NOMO-1 (cell line): ENCODE results near the gene ADAMTS17.

ENCODE experiments used
- DNase-seq, 2 experiments: peaks; one replicate each; lab custom pipeline; 2025; ENCODE audit not compliant: unreplicated experiment in 2 of 2; lab: John Stamatoyannopoulos, UW

Gene ADAMTS17

DNA sequence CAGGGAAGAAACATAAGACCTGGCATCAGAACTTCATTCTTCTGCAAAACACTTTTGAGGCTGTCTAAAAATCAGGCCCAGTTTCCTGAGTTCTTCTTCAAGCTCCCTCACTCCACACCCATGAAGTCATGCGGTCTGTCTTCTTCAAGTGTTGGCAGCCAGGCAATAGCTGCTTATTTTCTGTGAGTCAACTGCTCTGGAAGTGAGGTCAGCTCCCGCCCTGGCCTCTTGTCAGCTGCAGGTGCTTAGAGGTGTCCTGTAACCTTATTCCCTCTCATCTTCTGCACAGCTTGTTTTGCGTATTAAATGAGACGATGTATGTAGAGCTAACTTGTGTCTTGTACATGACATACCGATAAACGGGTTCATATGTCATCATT, 226.1 kb downstream of the ADAMTS17 start:
- no peak for DNase-seq

DNA sequence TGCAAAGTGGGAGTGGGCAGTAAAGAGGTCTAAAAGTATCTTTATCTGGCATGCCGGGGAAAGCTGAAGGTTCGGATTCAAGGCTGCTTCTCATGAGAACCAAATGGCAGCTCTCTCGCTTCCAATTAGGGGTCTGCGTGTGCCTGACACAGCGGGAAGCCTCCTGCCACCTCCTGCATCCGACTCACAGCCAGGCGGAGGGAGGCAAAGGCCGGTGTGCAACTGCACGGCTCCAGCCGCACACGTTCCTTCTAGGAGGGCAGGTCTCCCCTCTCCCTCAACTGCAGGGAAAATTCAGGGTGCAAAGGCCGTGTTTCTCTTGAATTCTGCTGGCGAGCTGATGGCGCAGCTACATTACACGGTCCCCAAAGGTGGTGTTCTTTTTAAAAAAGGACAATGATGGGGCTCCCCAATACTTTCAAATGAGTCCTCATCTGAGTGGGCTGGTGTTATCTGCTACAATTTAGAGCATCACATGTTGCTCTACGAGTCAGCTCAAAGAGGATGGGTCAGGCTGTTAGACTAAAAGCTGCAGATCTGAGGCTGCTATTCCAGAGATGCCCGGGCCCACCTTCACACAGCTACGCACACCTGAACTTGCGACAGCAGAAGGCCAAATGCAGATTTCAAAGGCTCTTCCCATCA, 226.6 kb downstream of the ADAMTS17 start:
- DNase-seq = no peak

DNA sequence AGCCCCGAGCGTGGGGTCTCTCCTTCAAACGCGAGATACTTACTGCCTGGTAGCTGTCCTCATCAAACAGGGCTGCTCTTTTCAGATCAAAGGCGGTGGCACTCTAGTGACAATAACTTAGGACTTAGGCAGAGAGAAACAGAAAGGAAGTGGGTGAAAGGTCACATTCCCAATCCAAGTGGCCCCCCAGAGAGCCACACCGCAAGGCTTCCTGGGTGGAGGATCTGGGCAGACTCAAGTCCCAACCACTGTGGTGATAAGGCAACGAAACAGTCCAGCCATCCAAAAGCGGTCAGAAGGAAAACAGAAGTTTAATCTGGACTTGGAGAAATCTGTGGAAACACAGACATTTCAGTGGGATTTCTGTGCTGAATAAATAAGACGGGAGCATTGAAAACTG, 227.2 kb downstream of the ADAMTS17 start:
- no peak for DNase-seq

DNA sequence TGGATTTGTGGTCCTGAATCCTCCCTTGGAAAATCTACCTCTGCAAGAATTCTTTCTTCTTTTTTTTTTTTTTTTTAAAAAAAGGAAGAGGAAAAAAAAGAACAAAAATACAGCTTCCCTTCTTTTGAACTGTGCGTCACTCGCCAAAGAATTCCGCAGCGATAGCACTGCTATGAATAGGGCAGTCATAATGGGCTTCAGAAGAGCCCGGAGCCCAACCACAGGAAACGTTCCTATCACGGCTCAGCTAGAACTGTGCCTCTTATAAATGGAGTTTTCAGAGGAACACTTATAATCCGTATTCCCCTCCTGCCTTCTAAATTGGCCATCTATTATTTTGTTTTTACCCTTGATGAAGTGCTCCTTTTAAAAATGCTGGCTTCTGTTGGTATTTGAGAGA, 227.7 kb downstream of the ADAMTS17 start:
- DNase-seq = peak in 1 of 2 experiments; percentile 16

DNA sequence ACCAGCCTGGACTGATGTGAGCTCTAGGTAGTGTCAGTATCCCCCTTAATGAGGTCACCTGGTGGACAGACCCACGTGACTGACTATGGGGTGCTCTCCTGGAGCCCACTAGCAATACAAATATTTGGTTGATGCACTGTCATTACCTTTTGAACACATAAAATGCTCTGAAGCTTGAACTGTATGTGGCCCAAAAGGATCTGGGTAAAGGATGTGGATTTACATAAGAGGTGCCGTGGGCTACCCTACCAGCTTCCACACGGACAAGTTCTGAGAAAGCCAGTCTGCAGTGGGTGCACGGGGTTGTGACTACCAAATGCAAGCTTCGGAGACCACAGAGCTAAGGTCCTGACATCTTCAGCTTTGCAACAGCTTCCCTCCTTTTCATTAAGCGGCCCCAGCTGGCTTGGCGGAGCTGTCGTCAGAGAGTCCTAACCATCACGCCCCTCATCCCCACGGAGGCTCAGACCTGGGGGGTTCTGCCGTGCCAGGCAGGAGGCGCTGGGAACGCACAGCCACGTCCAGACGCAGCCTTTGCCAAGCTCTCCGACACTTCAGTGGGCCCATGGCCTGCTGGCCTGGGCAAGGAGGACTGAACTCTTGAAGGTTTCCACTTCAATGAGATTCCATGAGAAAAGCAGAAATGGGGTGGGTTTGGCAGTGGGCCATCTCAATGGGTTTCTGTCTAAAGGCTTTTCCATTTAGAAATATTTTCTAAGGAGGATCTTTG, 228.3 kb downstream of the ADAMTS17 start:
- no peak for DNase-seq

DNA sequence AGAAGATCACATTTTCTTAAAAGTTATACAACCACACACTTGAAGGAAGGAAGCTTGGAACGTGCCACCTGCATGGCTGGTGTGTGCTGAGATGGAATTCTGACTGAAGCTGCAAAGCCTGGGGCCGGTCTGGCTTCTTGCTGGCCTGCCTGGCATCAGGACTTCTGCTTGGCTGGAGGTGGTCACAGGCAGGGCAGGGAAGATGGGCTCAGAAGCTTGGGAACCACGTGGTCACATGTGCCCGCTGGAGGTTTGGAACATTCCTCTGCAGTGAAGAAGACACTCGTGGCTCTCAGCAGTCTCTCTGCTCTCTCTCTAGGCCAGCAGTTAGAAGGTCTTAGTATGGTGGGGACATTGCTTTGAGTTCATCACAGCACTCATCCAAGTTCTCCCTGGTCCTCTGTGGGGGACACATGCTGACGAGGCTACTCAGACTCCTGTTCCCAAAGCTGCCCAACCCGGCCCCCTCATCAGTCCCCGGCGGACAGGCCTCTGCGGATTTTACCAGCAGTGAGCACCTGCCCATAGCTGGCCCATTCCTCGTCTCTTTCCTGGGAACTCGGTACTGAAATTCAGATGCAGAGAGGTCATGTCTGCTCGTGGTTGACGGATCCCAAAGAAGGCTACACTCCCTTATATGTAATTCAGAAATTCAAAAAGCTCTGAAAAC, 229.0 kb downstream of the ADAMTS17 start:
- DNase-seq = no peak

DNA sequence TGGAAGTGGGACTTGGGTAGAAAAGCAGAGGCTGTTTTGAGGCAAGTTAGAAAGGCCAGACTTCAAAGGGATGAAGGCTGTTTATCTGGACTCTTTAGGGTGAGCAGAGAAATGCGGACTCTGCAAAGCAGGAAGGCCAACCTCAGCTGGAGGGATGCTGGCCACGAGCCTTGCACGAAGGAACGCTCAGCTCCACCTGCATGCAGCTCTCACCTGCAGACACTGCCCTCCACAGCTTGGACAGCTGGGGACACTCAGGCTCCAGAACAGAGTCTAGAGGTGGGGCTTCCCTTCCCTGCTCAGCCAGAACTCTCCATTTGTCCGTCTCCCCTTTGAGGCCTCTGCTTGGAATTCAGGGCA, 229.7 kb downstream of the ADAMTS17 start:
- DNase-seq = no peak

DNA sequence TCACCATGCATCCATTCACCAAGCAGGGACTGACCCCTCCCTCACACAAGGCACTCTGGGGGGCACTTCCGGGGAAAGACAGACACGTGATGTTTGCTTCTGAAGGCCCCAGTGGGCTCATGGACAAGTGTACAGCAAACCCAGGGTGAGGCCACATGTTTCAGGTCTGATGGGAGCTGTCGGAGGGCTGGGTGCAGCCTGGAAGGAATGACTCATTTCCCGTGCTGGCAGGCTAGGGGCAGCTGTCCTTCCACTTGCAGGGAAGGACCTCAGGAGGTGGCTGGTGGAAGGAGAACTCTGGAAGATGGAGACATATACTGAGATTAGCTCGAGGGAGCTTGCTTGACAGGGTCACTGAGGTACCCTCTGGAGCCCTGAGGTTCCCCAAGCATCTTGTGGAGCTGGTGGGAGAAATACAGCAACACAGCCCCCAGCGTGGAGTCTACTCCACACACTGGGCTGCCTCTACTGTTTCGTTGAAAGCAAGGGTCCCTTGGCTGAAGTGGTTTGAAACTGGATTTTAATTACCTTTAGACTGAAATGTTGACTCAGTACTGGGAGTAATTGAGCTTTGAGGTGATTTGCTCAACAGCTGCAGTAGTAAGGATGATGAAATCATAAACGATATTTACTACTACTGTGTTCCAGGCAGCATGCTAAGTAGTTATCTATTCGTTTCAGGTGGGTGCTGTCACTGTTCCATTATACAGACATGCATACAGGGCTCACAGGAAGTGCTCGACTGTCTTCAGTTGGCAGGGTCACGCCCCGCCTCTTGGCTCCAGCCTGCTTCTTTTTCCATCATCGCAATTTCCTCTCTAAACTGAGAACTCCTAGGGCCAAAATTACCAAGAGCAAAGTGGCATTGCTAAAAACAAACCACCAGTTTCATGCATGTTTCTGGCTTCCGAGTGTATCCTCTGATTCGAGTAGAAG, 230.4 kb downstream of the ADAMTS17 start:
- peak; percentile 62 to 67 for DNase-seq

DNA sequence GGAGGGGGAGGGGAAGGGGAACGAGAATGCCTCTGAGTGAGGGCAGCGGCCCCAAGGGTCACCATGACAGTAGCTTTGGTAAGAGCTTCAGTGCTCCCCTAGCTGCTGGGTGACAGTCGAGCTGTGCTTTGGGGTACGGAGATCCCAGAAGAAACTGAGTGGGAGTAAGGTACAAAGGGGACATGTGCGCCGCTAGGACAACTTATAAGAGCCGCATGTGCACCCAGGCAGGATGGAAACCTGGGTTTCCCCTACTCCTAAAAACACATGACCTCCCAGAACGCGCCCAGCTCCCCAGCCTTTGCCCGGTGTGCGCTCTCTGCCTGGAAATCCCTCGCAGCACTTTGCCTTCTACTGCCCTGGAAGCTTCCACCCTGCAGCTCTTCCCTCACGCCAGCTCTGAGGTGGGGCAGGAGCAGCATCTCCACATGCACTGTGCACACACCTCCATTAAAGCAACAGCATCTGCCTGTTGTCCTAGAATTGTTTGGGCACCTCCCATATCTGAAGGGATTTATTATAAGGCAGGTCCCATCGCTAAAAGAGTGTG, 232.2 kb downstream of the ADAMTS17 start:
- no peak for DNase-seq

DNA sequence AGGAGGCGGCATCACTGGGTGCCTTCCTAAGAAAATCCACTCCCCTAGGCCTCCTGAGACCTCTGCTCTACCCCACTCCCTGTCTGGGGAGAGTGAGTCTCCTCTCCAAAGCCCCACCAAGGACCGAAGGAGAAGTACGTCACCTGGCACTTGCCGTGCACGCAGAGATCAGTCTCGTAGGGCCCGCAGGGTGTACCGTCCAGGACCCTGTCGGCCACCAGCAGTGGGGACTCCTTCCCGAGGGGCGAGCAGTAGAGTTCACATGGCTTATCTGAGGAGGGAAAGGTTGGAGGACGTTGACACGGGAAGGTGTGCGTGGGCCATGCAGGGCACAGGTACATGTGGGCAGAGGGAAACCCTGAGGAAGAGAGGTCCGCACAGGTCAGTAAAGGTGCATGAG, 232.9 kb downstream of the ADAMTS17 start:
- no peak for DNase-seq

DNA sequence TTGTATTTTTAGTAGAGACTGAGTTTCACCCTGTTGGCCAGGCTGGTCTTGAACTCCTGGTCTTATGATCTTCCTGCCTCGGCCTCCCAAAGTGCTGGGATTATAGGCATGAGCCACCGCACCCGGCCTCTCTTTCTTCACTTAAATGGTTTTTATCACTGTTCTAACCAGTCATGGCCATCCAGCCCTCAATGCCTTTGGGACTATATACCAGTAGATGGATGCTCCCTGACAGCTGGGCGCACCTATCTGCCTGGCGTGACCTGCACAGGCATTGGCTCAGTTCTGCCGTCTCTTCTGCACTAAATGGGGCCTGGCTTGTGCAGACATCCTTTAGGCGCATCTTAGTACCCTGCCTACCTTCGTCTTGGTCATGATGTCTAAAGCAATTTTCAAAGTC, 233.4 kb downstream of the ADAMTS17 start:
- DNase-seq = no peak

DNA sequence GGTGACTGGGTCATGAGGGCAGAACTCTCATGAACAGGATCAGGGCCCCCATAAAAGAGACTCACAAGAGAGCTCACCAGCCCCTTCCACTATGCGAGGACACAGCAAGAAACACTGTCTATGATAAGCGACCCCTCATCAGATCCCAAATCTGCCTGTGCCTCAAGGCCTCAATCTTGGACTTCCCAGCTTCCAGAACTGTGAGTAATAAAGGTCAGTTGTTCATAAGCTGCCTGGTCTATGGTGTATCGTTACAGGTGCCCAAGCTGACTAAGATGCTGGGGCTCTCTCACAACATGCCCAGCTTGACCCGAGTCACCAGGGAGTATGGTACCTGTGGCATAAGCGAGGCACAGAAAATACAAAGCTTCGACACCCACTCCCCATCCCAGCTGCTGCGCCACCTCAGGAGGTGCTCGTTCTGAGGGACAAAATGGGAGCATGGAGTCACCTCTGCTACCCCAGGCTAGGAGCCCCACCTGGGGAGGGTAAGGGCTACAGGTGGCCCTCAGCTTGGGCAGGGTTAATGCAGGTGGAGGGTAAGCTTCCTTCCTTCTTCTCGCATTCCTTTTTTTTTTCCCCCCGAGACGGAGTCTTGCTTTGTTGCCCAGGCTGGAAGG, 234.1 kb downstream of the ADAMTS17 start:
- DNase-seq = no peak

DNA sequence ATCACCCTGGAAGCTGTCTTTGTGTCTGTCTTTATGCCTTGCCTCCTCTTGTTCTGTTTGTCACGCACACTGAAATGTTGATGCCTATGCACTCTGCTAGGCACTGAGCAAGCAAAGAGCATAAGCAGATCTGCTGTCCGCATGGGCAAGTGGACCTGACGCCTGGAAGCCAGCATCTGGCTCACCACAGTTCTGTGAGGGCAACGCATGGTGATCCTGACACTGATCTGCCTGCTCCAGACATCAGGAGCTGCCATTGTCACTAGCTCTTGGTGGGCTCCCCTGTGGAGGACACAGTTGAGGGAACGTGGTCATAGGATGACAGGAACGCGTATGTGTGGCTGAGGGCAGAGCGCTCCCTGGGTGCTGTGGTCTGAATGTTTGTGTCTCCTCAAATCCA, 234.6 kb downstream of the ADAMTS17 start:
- no peak for DNase-seq

DNA sequence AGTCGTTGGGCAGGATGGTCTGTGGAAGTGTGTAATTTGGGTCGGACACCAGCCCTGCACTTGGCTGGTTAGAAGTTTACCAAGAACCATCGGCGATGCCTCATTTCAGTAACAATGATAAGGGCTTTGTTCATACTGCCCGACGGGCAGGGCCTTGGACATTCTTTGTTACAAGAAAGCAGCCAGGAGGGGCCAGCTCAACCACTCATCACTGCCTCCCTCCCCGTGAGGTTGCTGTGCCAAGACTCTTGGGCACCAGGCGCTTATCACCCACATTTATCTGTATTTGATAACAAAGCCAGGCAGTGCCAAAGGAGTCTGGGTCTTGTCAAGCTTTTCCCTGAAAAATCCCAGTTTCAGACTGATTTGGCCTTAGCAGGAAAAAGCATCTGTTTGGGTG, 235.0 kb downstream of the ADAMTS17 start:
- DNase-seq = no peak

DNA sequence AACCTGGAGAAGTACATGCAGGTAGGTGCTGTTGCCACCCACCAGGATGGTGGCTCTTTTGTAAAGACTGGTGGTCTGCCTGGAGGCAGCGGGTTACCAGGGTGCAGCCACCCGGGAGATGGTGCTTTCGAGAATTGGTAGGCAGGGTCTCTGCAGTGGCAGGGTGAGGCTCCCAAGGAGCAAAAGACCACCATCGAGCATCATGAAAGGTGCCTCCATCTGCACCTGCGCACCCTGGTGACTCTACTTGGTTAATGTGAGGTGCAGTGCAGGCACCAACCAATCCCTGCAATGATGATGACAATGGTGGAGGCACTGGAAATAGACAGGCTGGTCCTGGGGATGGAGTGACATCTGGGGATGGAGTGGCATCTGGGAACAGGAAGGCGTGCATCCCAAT, 236.7 kb downstream of the ADAMTS17 start:
- DNase-seq = no peak

DNA sequence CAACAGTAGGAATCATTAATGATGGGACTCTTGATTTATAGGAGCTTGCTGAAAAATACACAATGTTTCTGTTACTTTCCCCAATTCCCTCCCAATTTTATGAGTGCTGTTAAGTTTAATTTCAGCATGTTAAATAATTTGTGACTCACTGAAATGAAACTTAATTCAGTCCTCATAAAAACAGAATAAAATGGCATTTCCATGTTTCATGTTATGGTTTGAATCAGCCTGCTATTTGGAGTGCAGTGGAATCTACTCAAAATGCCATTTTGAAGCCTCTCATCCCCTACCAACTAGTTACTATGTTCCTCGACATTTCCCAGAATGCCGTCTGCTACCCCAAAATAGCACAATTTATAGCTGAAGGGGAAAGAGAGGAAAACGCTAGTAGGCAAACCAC, 237.5 kb downstream of the ADAMTS17 start:
- DNase-seq = no peak

DNA sequence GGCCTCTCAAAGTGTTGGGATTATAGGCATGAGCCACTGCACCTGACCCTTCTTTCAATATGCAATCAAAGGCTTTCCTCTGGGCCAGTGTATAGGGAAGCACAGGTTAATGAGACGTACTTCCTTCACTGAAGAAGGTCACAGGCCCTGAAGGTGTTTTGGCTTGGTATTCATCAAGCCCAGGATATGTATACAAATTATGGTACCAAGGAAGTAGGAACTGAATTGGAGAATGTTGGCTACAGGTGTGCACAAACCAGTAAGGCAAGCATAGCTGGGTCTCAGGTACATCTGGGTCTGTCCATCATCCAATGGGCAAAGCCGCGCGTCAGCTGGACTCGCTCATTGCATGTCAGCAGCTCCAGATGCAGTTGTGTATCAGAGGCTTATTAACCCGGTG, 237.9 kb downstream of the ADAMTS17 start:
- DNase-seq = no peak

DNA sequence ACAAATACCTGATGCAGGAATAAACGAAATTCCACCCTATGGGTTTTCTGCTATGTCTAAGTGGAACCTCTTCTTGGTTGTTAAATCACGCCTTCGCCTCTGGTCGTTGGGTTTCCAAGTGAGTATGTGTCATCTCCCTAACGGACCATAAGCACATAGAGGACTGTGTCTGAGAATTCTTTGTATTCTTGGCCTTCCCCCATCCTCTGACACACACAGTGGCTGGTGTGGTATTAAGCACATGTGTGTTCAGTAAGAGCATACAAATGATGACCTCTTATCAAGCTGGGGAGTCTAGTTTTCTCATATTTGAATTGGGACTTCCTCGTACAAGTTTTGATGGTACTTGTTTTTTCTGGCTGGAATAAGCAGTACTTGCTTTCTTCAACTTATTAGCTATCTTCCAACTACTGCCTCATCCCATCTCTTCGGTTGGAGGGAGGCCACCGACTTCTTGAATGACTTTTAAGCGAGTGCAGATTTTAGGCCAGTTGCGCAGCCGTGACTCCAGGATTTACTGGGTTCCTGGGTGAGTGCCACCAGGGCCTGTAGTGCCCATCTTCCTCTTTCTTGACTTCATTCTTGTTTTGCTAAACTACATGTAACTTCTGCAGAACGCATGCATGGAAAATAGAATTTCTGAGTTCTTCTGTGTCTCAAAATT, 240.2 kb downstream of the ADAMTS17 start:
- DNase-seq = no peak

DNA sequence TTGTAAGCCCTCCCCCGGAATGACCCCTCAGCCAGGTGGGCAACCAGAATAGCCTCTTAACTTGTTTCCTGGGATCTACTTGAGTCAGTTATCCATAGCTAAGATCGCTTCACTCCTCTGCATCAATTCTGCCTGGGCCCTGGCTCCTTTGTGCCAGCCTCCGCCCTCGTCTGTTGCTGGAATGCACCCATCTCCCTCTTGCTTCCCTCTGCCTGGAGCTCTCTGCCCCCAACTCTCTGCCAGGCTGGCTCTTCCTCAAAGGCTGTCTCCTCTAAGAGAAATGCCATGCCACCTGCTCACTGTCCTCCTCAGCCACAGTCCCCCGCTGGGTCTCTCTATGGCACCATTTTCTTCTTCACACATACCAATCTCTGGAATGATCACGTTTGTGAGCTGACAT, 240.8 kb downstream of the ADAMTS17 start:
- DNase-seq = no peak

DNA sequence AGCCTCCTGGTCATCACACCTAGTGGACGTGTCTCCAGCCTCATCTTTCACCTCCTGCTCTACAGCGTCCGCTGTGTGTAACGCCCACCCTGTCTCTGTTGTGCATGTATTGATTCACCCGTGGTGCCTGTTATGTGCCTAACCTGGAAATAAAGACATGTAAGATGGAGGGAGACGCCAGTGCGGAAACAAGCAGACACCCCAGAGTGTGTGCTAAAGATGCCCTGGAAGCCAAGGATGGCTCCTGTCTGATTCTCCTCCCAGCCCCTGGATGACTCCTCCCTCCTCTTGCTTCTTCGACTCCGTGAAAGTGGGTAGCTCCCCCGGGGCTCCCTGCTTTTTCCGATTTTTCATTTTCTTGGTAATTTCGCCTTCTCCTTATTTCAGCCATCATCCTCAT, 241.8 kb downstream of the ADAMTS17 start:
- no peak for DNase-seq
